ENCODE measurements around the gene HSFX2.
"Not testable (repeated sequence)": the region's sequence is repeated elsewhere in the genome, so short reads cannot be mapped to it uniquely, and the experiment has no call there.

- TF ChIP-seq, protein P1, sequence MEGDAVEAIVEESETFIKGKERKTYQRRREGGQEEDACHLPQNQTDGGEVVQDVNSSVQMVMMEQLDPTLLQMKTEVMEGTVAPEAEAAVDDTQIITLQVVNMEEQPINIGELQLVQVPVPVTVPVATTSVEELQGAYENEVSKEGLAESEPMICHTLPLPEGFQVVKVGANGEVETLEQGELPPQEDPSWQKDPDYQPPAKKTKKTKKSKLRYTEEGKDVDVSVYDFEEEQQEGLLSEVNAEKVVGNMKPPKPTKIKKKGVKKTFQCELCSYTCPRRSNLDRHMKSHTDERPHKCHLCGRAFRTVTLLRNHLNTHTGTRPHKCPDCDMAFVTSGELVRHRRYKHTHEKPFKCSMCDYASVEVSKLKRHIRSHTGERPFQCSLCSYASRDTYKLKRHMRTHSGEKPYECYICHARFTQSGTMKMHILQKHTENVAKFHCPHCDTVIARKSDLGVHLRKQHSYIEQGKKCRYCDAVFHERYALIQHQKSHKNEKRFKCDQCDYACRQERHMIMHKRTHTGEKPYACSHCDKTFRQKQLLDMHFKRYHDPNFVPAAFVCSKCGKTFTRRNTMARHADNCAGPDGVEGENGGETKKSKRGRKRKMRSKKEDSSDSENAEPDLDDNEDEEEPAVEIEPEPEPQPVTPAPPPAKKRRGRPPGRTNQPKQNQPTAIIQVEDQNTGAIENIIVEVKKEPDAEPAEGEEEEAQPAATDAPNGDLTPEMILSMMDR (conservative IDR thresholded peaks at IDR 0.05; ENCODE audit: low read length) = not testable (repeated sequence)
- TF ChIP-seq EZH2phosphoT487 (IDR thresholded peaks at IDR 0.05; ENCODE audit: borderline replicate concordance, low read depth, low read length) = not testable (repeated sequence)
Observed at GRCh38 chrX:149545545-149546543, 49.3 kb downstream of the HSFX2 start.

Measured in OCI-LY7 (cell line).